Ishikawa (cell line): ENCODE data around the gene BCL6.

Experiments
- CEBPB ChIP-seq: IDR thresholded peaks from 2 replicates; pipeline ENCODE4 v1.6.1; 2012
- CREB1 ChIP-seq: IDR thresholded peaks from 2 replicates; pipeline ENCODE4 v1.6.1; 2012; ENCODE audit warnings: low read depth
- EGR1 ChIP-seq: IDR thresholded peaks from 2 replicates; pipeline ENCODE4 v1.6.1; 2012
- EP300 ChIP-seq: IDR thresholded peaks from 2 replicates; pipeline ENCODE4 v1.6.1; 2012; ENCODE audit warnings: borderline replicate concordance
- FOXM1 ChIP-seq: IDR thresholded peaks from 2 replicates; pipeline ENCODE4 v1.6.1; 2012; ENCODE audit warnings: low read depth, borderline replicate concordance
- MAX ChIP-seq: IDR thresholded peaks from 2 replicates; pipeline ENCODE4 v1.6.1; 2012
- NFIC ChIP-seq: IDR thresholded peaks from 2 replicates; pipeline ENCODE4 v1.6.1; 2012
- RAD21 ChIP-seq: IDR thresholded peaks from 2 replicates; pipeline ENCODE4 v1.6.1; 2012; ENCODE audit warnings: low read depth
- REST ChIP-seq: IDR thresholded peaks from 2 replicates; pipeline ENCODE4 v1.6.1; 2012; ENCODE audit warnings: low read depth, mild to moderate bottlenecking
- TAF1 ChIP-seq: IDR thresholded peaks from 2 replicates; pipeline ENCODE4 v1.6.1; 2012; ENCODE audit warnings: low read depth, mild to moderate bottlenecking
- TCF12 ChIP-seq: IDR thresholded peaks from 2 replicates; pipeline ENCODE4 v1.6.1; 2012; ENCODE audit warnings: low read depth
- TEAD4 ChIP-seq: IDR thresholded peaks from 2 replicates; pipeline ENCODE4 v1.6.1; 2012
- USF1 ChIP-seq: IDR thresholded peaks from 2 replicates; pipeline ENCODE4 v1.6.1; 2012
- YY1 ChIP-seq: IDR thresholded peaks from 2 replicates; pipeline ENCODE4 v1.6.1; 2012; ENCODE audit warnings: low read depth
- ZBTB7A ChIP-seq: IDR thresholded peaks from 2 replicates; pipeline ENCODE4 v1.6.1; 2012; ENCODE audit warnings: low read depth

Gene BCL6

GRCh38 chr3:187778726-187779125 is 33.5 kb upstream of the BCL6 start:
- no peak for TF ChIP-seq EGR1
- no peak for TF ChIP-seq ZBTB7A
- no peak for TF ChIP-seq EP300
- no peak for TF ChIP-seq USF1
- no peak for TF ChIP-seq TAF1
- TF ChIP-seq NFIC = no peak
- no peak for TF ChIP-seq TEAD4
- no peak for TF ChIP-seq REST
- TF ChIP-seq RAD21 = no peak
- TF ChIP-seq YY1 = no peak
- TF ChIP-seq FOXM1 = no peak
- no peak for TF ChIP-seq TCF12
- no peak for TF ChIP-seq MAX
- TF ChIP-seq CREB1 = no peak
- TF ChIP-seq CEBPB = no peak

GRCh38 chr3:187777331-187777941 is 32.2 kb upstream of the BCL6 start:
- TF ChIP-seq NFIC (no peak), CEBPB (no peak), REST (no peak), USF1 (no peak), EP300 (no peak), TEAD4 (no peak), YY1 (no peak), ZBTB7A (no peak), CREB1 (no peak), RAD21 (no peak), TCF12 (no peak), MAX (no peak), TAF1 (no peak), FOXM1 (no peak), EGR1 (no peak)

- no peak for TF ChIP-seq ZBTB7A
- no peak for TF ChIP-seq YY1
- TF ChIP-seq TCF12 = no peak
- TF ChIP-seq RAD21 = no peak
- no peak for TF ChIP-seq REST
- no peak for TF ChIP-seq CREB1
- TF ChIP-seq EP300 = no peak
- TF ChIP-seq CEBPB = no peak
- no peak for TF ChIP-seq NFIC
- TF ChIP-seq USF1 = no peak
- TF ChIP-seq TAF1 = no peak
- no peak for TF ChIP-seq FOXM1
- TF ChIP-seq TEAD4 = no peak
- no peak for TF ChIP-seq MAX
- no peak for TF ChIP-seq EGR1
Measured at GRCh38 chr3:187775549-187775948, 30.3 kb upstream of the BCL6 start.
